Neuronal stem cell (in vitro differentiated cells): ENCODE results near the gene NAA16.

Source experiments
- DNase-seq: peaks from one replicate; pipeline ENCODE4 v3.0.0-alpha.2; 2013; ENCODE audit warnings: low spot score
- H2AFZ ChIP-seq: one replicate; pipeline ENCODE4 v1.6.1; 2013; ENCODE audit warnings: mild to moderate bottlenecking, low read length, inconsistent platforms
- H2AK5ac ChIP-seq: 2 replicates; pipeline ENCODE4 v1.6.1; 2013; ENCODE audit warnings: low read depth, mild to moderate bottlenecking, inconsistent platforms, low read length, moderate library complexity, mixed read lengths
- H2BK120ac ChIP-seq: 2 replicates; pipeline ENCODE4 v1.6.1; 2013; ENCODE audit warnings: low read depth, mild to moderate bottlenecking, inconsistent platforms, low read length, moderate library complexity, mixed read lengths
- H2BK12ac ChIP-seq: one replicate; pipeline ENCODE4 v1.6.1; 2013; ENCODE audit warnings: low read length, inconsistent platforms
- H2BK15ac ChIP-seq: 2 replicates; pipeline ENCODE4 v1.6.1; 2013; ENCODE audit warnings: mild to moderate bottlenecking, low read length, inconsistent platforms, mixed read lengths
- H2BK5ac ChIP-seq: one replicate; pipeline ENCODE4 v1.6.1; 2013; ENCODE audit warnings: inconsistent platforms, mild to moderate bottlenecking, low read length, moderate library complexity
- H3K14ac ChIP-seq: one replicate; pipeline ENCODE4 v1.6.1; 2013; ENCODE audit warnings: low read length, inconsistent platforms
- H3K18ac ChIP-seq: 2 replicates; pipeline ENCODE4 v1.6.1; 2013; ENCODE audit warnings: low read length, inconsistent platforms
- H3K23ac ChIP-seq: 2 replicates; pipeline ENCODE4 v1.6.1; 2013; ENCODE audit warnings: low read depth, mild to moderate bottlenecking, mixed read lengths, low read length, inconsistent platforms; ENCODE audit not compliant: poor library complexity
- H3K27ac ChIP-seq: replicated peaks from 3 replicates; pipeline ENCODE4 v1.5.1; 2013; ENCODE audit warnings: low read length, inconsistent platforms
- H3K27me3 ChIP-seq, 3 experiments: 2 replicates each; pipeline ENCODE4 v1.6.1; 2013; ENCODE audit warnings: low read length in 3 of 3, mild to moderate bottlenecking in 2 of 3, inconsistent platforms in 1 of 3, low read depth in 1 of 3, mixed read lengths in 1 of 3, moderate library complexity in 1 of 3; ENCODE audit not compliant: control insufficient read depth in 3 of 3, insufficient read depth in 3 of 3
- H3K36me3 ChIP-seq, 2 donors: replicated peaks in 1 of 2; 2 replicates each; pipeline ENCODE4 v1.6.1; 2013; ENCODE audit warnings: low read length in 2 of 2; ENCODE audit not compliant: control insufficient read depth in 2 of 2, insufficient read depth in 2 of 2
- H3K4ac ChIP-seq: 2 replicates; pipeline ENCODE4 v1.6.1; 2013; ENCODE audit warnings: inconsistent platforms, mild to moderate bottlenecking, low read length, moderate library complexity
- H3K4me1 ChIP-seq, 2 donors: 1 replicate in 1 of 2; 2 replicates in 1 of 2; pipeline ENCODE4 v1.6.1; 2013; ENCODE audit warnings: low read length in 2 of 2, low read depth in 1 of 2; ENCODE audit not compliant: control insufficient read depth in 2 of 2, insufficient read depth in 1 of 2
- H3K4me2 ChIP-seq: one replicate; pipeline ENCODE4 v1.6.1; 2013; ENCODE audit warnings: mild to moderate bottlenecking, low read length, inconsistent platforms; ENCODE audit not compliant: insufficient read depth, poor library complexity, severe bottlenecking
- H3K4me3 ChIP-seq, 2 donors: 2 replicates each; pipeline ENCODE4 v1.5.1; 2013; ENCODE audit warnings: low read length in 2 of 2, mild to moderate bottlenecking in 2 of 2, inconsistent platforms in 1 of 2, moderate library complexity in 1 of 2
- H3K79me1 ChIP-seq: one replicate; pipeline ENCODE4 v1.6.1; 2013; ENCODE audit warnings: low read depth, mild to moderate bottlenecking, inconsistent platforms, low read length, moderate library complexity
- H3K9ac ChIP-seq: one replicate; pipeline ENCODE4 v1.6.1; 2013; ENCODE audit warnings: mild to moderate bottlenecking, low read depth, low read length, inconsistent platforms; ENCODE audit not compliant: poor library complexity
- H3K9me3 ChIP-seq, 2 donors: replicated peaks in 1 of 2; 2 replicates each; pipeline versions ENCODE3 to v1.6.1; 2013; ENCODE audit warnings: low read length in 2 of 2, mild to moderate bottlenecking in 2 of 2, inconsistent platforms in 1 of 2, low read depth in 1 of 2, mixed read lengths in 1 of 2, moderate library complexity in 1 of 2; ENCODE audit not compliant: control insufficient read depth in 2 of 2, insufficient read depth in 1 of 2
- H4K8ac ChIP-seq: one replicate; pipeline ENCODE4 v1.6.1; 2013; ENCODE audit warnings: low read depth, mild to moderate bottlenecking, inconsistent platforms, low read length, moderate library complexity
- H4K91ac ChIP-seq: one replicate; pipeline ENCODE4 v1.6.1; 2013; ENCODE audit warnings: low read length, low read depth, mild to moderate bottlenecking, inconsistent platforms; ENCODE audit not compliant: poor library complexity
- WGBS, 2 donors: extraction: QIAGEN DNeasy Blood & Tissue Kit; methylation state at CpG; one replicate each; pipeline ENCODE4 v1.1.7; 2013; ENCODE audit warnings: missing lambda C conversion rate in 2 of 2, mixed read lengths in 1 of 2; ENCODE audit not compliant: insufficient read length in 2 of 2, insufficient replicate concordance in 1 of 2; ENCODE audit errors: extremely low coverage in 2 of 2; 5-methylcytosine and 5-hydroxymethylcytosine counted together

Gene NAA16

DNA sequence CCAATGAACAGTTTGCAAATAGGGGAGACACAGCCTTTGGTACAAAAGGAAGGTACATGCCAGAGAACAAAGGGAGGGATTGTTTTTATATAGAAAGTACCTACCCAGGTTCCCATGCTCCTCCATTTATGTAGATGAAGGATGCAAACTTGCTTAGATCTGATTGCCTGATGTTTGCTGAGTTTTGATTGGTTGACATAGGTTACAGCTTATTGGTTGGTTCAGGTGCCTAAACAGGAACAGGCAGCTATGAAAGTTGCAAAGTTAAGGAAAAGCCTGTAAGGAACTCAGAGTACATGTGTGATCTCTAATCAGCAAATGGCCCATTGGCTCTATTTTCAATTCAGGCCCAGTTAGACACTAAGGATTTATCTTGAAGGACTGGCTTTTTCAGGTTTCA is 6.5 kb upstream of the NAA16 start:
- H3K23ac ChIP-seq, result no peak overlapping the region
- no peak overlapping the region for H4K8ac ChIP-seq
- H3K4me3 ChIP-seq, result no peak overlapping the region
- H2AFZ ChIP-seq, result no peak overlapping the region
- H2BK15ac ChIP-seq, result no peak overlapping the region
- H3K4ac ChIP-seq, result no peak overlapping the region
- H2BK12ac ChIP-seq, result no peak overlapping the region
- H3K27me3 ChIP-seq, result no peaks in the 10 kb centered on the region
- H3K79me1 ChIP-seq, result no peaks in the 10 kb centered on the region
- no peak overlapping the region for H2AK5ac ChIP-seq
- no peak overlapping the region for H2BK120ac ChIP-seq
- H3K9me3 ChIP-seq, result no peaks in the 10 kb centered on the region
- no peak overlapping the region for H4K91ac ChIP-seq
- H2BK5ac ChIP-seq, result no peak overlapping the region
- H3K4me1 ChIP-seq, result no peaks in the 10 kb centered on the region
- H3K9ac ChIP-seq, result no peak overlapping the region
- DNase-seq, result no peak
- H3K27ac ChIP-seq, result no peak overlapping the region
- no peak overlapping the region for H3K18ac ChIP-seq
- no peak overlapping the region for H3K14ac ChIP-seq
- no peak overlapping the region for H3K4me2 ChIP-seq
- no peaks in the 10 kb centered on the region for H3K36me3 ChIP-seq

DNA sequence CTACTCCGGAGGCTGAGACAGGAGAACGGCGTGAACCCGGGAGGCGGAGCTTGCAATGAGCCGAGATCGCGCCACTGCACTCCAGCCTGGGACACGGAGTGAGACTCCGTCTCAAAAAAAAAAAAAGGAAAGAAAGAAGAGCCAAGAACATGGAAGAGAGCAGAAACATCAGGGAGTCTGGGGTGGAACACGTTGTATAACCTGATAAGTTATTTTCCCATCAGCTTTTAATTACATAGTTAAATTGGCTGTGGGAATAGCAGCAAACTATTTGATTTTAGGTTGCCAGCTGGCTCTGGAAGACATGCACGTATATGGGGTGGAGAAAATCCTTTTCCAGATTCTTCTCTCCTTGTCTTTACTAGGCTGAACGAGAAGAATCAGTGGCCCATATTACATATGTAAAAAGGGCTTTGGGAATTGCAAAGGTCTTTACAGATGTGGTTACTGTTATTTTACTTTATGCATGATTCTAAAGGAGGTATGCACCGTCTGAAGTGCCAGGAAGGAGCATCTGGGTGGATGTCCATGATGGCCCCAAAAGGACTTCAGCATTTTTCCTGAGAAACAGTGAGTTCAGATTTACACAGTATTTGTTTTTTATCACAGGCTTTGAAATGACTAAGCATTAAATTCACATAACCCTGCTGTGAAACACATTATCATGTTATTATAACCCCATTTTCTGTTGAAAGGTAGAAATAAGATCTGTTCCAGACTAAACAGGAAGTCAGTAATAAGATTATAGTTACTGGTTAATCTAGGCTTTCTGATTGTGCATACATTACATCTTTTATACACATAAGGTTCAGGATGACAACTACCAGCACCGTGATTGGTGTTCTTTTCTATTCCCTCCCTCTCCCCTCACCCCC is 4.6 kb upstream of the NAA16 start:
- no CpG with 5 or more reads among the region's 15 CpGs for WGBS, 2 donors
- no peak overlapping the region for H2BK120ac ChIP-seq

DNA sequence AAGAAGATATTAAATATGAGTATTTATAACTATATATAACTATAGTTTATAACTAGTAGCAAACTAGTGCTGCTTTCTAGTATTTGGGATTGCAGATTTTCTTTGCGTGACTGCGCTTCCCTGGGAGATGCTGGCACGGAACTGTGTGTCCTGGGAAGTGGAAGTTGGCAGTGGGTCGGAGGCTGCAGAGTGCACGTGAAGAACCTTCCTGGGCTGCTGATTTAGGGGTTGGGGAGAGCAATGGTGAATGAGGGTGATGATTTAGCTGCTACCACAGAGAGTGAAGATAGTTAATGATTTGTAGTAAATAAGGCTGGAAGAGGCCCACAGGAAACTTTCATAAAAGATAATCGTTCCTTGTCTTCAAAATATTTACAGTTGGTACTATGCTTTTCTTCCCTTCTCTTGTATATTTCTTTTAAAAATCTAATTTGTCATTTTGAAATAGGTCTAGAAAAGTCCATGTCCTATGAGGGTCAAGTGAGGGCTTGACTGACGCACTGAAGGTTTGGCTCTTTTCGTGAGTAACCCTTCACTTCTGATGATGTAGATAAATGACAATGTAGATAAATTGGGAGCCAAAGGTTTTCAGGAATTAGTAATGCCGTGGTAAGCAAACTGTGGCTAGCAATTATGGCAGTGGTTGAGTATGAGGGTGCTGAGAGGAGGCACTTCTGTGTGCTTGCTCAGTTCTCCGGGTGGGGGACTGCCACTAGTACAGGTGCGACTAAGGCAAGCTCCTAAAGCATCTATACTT is 3.0 kb upstream of the NAA16 start:
- Histone ChIP-seq H3K9ac (no peak overlapping the region), H2BK120ac (no peak overlapping the region), H3K9me3 (no peaks in the 10 kb centered on the region), H3K14ac (no peak overlapping the region), H3K23ac (no peak overlapping the region), H3K27ac (no peak overlapping the region), H2AK5ac (peak overlapping the region; percentile 8), H3K4me2 (no peak overlapping the region), H3K4ac (no peak overlapping the region), H4K8ac (no peak overlapping the region), H3K36me3 (no peaks in the 10 kb centered on the region), H3K4me1 (peaks cover 0 to 3% of the 10 kb centered on the region in 2 donors), H2BK5ac (no peak overlapping the region), H3K79me1 (no peaks in the 10 kb centered on the region), H2BK15ac (no peak overlapping the region), H2AFZ (no peak overlapping the region), H3K18ac (no peak overlapping the region), H2BK12ac (no peak overlapping the region), H3K27me3 (no peaks in the 10 kb centered on the region), H4K91ac (no peak overlapping the region), H3K4me3 (no peak overlapping the region)
- WGBS, 2 donors, result no CpG with 5 or more reads among the region's 11 CpGs
- no peak for DNase-seq

More for the DNA sequence above, 4.6 kb upstream of the NAA16 start:
- DNase-seq, result no peak
- no peak overlapping the region for H2AK5ac ChIP-seq
- H3K27ac ChIP-seq, result no peak overlapping the region
- no peak overlapping the region for H4K8ac ChIP-seq
- no peak overlapping the region for H2BK5ac ChIP-seq
- no peak overlapping the region for H3K14ac ChIP-seq
- no peak overlapping the region for H3K23ac ChIP-seq
- no peak overlapping the region for H4K91ac ChIP-seq
- H3K27me3 ChIP-seq, result no peaks in the 10 kb centered on the region
- no peak overlapping the region for H3K4me3 ChIP-seq
- H2BK12ac ChIP-seq, result no peak overlapping the region
- no peak overlapping the region for H3K4ac ChIP-seq
- H2AFZ ChIP-seq, result no peak overlapping the region
- no peak overlapping the region for H3K9ac ChIP-seq
- no peak overlapping the region for H3K4me2 ChIP-seq
- H3K79me1 ChIP-seq, result no peaks in the 10 kb centered on the region
- no peaks in the 10 kb centered on the region for H3K9me3 ChIP-seq
- H3K36me3 ChIP-seq, result no peaks in the 10 kb centered on the region
- no peak overlapping the region for H3K18ac ChIP-seq
- H3K4me1 ChIP-seq, result no peaks in the 10 kb centered on the region
- no peak overlapping the region for H2BK15ac ChIP-seq
